Epithelial cell of prostate (primary cell): ENCODE data around the gene TRABD2B.

Source experiments
- DNase-seq: peaks from one replicate; pipeline ENCODE4 v3.0.0-alpha.2; 2011; ENCODE audit warnings: low read depth, low spot score
- H3K27ac ChIP-seq: fragments of 450-650 bp; 2 replicates; pipeline ENCODE4 v1.5.1; 2017; ENCODE audit warnings: mild to moderate bottlenecking

TRABD2B gene

GRCh38 chr1:47840393-47841190, 156.6 kb downstream of the TRABD2B start:
- no peak for DNase-seq
- no peak overlapping the region for H3K27ac ChIP-seq

GRCh38 chr1:47839433-47839760, 157.8 kb downstream of the TRABD2B start:
- no peak for DNase-seq
- H3K27ac ChIP-seq = no peak overlapping the region

- no peak overlapping the region for H3K27ac ChIP-seq
- DNase-seq = no peak
These were observed 158.4 kb downstream of the TRABD2B start for GRCh38 chr1:47838562-47839432.

GRCh38 chr1:47837866-47838561, 159.2 kb downstream of the TRABD2B start:
- no peak overlapping the region for H3K27ac ChIP-seq
- DNase-seq = no peak

- no peak for DNase-seq
These were observed 159.9 kb downstream of the TRABD2B start for GRCh38 chr1:47837056-47837830.

GRCh38 chr1:47835409-47835808, 161.8 kb downstream of the TRABD2B start:
- DNase-seq = no peak
- no peak overlapping the region for H3K27ac ChIP-seq

More at GRCh38 chr1:47837056-47837830, 159.9 kb downstream of the TRABD2B start:
- no peak overlapping the region for H3K27ac ChIP-seq

GRCh38 chr1:47834326-47834725, 162.9 kb downstream of the TRABD2B start:
- no peak for DNase-seq
- H3K27ac ChIP-seq = no peak overlapping the region

GRCh38 chr1:47830641-47831333, 166.4 kb downstream of the TRABD2B start:
- DNase-seq = no peak
- H3K27ac ChIP-seq = no peak overlapping the region

GRCh38 chr1:47830021-47830420, 167.2 kb downstream of the TRABD2B start:
- no peak overlapping the region for H3K27ac ChIP-seq
- DNase-seq = no peak

GRCh38 chr1:47828978-47829377, 168.2 kb downstream of the TRABD2B start:
- DNase-seq = no peak
- no peak overlapping the region for H3K27ac ChIP-seq

- no peak overlapping the region for H3K27ac ChIP-seq
- no peak for DNase-seq
These were observed 170.1 kb downstream of the TRABD2B start for GRCh38 chr1:47827109-47827508.

- no peak for DNase-seq
- H3K27ac ChIP-seq = no peak overlapping the region
These were observed 172.5 kb downstream of the TRABD2B start for GRCh38 chr1:47824716-47825115.

- no peak for DNase-seq
- no peak overlapping the region for H3K27ac ChIP-seq
These were observed 172.9 kb downstream of the TRABD2B start for GRCh38 chr1:47824297-47824696.

GRCh38 chr1:47823040-47823808, 174.0 kb downstream of the TRABD2B start:
- no peak overlapping the region for H3K27ac ChIP-seq
- DNase-seq = no peak

GRCh38 chr1:47821760-47822159, 175.4 kb downstream of the TRABD2B start:
- H3K27ac ChIP-seq = no peak overlapping the region
- DNase-seq = no peak

GRCh38 chr1:47819574-47819888, 177.7 kb downstream of the TRABD2B start:
- no peak overlapping the region for H3K27ac ChIP-seq
- no peak for DNase-seq

GRCh38 chr1:47818682-47819573, 178.3 kb downstream of the TRABD2B start:
- no peak overlapping the region for H3K27ac ChIP-seq
- DNase-seq = no peak

GRCh38 chr1:47817861-47818260, 179.3 kb downstream of the TRABD2B start:
- no peak for DNase-seq
- H3K27ac ChIP-seq = no peak overlapping the region
